ENCODE measurements around the gene PUSL1.

Gene PUSL1

GRCh38 chr1:1354271-1355247 lies 46.2 kb downstream of the PUSL1 start:
- H3K4me1 ChIP-seq (ENCODE audit: control insufficient read depth, insufficient read depth, low read length), result peaks cover 7% of the 10 kb centered on the region; the same call in 1 of the 2 replicates
- no peaks in the 10 kb centered on the region for H3K9me3 ChIP-seq (ENCODE audit: control insufficient read depth, insufficient read depth, low read depth, low read length)
- CTCF ChIA-PET, result interaction anchor here (1.1 to 2.7 kb wide), 2 partner anchors 17 to 18 kb away, joined by 3 to 15 read pairs; no protein-coding TSS in a partner anchor
- 0 out of 2 replicates have a peak, but pooled peaks have one; percentile 49 for TF ChIP-seq ZBTB7A (tag by site-specific recombination; IDR thresholded peaks at IDR 0.05; ENCODE audit: low read depth)
- peak; percentile 88 for TF ChIP-seq GLIS1 (tag by site-specific recombination; IDR thresholded peaks at IDR 0.05)
- TF ChIP-seq ZNF146 (tag by site-specific recombination; IDR thresholded peaks at IDR 0.05), result no peak
- TF ChIP-seq GLIS2 (tag by site-specific recombination; IDR thresholded peaks at IDR 0.05), result peak; percentile 45; the same call in 1 of the 2 replicates
- no peak for TF ChIP-seq YY1 (tag by site-specific recombination; IDR thresholded peaks at IDR 0.05)
- no peak for TF ChIP-seq ZNF701 (tag by site-specific recombination; IDR thresholded peaks at IDR 0.05)
- no peak for TF ChIP-seq SP7 (tag by site-specific recombination; IDR thresholded peaks at IDR 0.05)
- peak; percentile 37 for TF ChIP-seq ZBTB26 (tag by site-specific recombination; optimal IDR thresholded peaks at IDR 0.05)
- no peak for TF ChIP-seq OVOL3 (tag by site-specific recombination; IDR thresholded peaks at IDR 0.05)
- TF ChIP-seq, protein P1, sequence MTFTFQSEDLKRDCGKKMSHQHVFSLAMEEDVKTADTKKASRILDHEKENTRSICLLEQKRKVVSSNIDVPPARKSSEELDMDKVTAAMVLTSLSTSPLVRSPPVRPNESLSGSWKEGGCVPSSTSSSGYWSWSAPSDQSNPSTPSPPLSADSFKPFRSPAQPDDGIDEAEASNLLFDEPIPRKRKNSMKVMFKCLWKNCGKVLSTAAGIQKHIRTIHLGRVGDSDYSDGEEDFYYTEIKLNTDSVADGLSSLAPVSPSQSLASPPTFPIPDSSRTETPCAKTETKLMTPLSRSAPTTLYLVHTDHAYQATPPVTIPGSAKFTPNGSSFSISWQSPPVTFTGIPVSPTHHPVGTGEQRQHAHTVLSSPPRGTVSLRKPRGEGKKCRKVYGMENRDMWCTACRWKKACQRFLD (tag by site-specific recombination; IDR thresholded peaks at IDR 0.05), result no peak
- no peak for TF ChIP-seq ZNF292 (tag by site-specific recombination; IDR thresholded peaks at IDR 0.05; ENCODE audit: borderline replicate concordance, low read depth)
- TF ChIP-seq RBAK (tag by site-specific recombination; IDR thresholded peaks at IDR 0.05), result no peak
- TF ChIP-seq SP3 (tag by site-specific recombination; IDR thresholded peaks at IDR 0.05), result no peak
- 0 out of 2 replicates have a peak, but pooled peaks have one; percentile 36 for TF ChIP-seq KLF16 (tag by site-specific recombination; IDR thresholded peaks at IDR 0.05)
- TF ChIP-seq ZBTB8A (tag by site-specific recombination; IDR thresholded peaks at IDR 0.05), result peak; percentile 18
- no peak for TF ChIP-seq ZNF660 (tag by site-specific recombination; IDR thresholded peaks at IDR 0.05)
- no peak for TF ChIP-seq ZNF48 (tag by site-specific recombination; IDR thresholded peaks at IDR 0.05)
- no peak overlapping the region for H3K4me3 ChIP-seq (ENCODE audit: low read depth, low read length)
- no peak overlapping the region for H3K27ac ChIP-seq (ENCODE audit: extremely low read depth, low read depth, low read length)
- no peaks in the 10 kb centered on the region for H3K36me3 ChIP-seq (ENCODE audit: control insufficient read depth in 2 of 2, insufficient read depth in 1 of 2, low read length in 2 of 2)
- POLR2A ChIA-PET, result interaction anchor here (0.6 to 1.0 kb wide), 4 partner anchors 21 to 686 kb away, joined by 3 to 6 read pairs (median 4); partner anchors contain the start of gene AURKAIP1

- Histone ChIP-seq H3K4me3 (ENCODE audit: low read depth, low read length) (no peak overlapping the region), H3K27ac (ENCODE audit: extremely low read depth, low read depth, low read length) (no peak overlapping the region), H3K4me1 (ENCODE audit: control insufficient read depth, insufficient read depth, low read length) (peaks cover 7% of the 10 kb centered on the region; the same call in 1 of the 2 replicates), H3K36me3 (ENCODE audit: control insufficient read depth in 2 of 2, insufficient read depth in 1 of 2, low read length in 2 of 2) (no peaks in the 10 kb centered on the region), H3K9me3 (ENCODE audit: control insufficient read depth, insufficient read depth, low read depth, low read length) (no peaks in the 10 kb centered on the region)
- CTCF ChIA-PET, result interaction anchor here (1.1 kb wide), 1 partner anchor 17 kb away, joined by 3 read pairs; no protein-coding TSS in a partner anchor
- POLR2A ChIA-PET, result interaction anchor here (1.0 kb wide), 1 partner anchor 20 kb away, joined by 6 read pairs; the partner anchor contains the start of gene AURKAIP1
- peak; percentile 40 for TF ChIP-seq ZBTB26 (tag by site-specific recombination; optimal IDR thresholded peaks at IDR 0.05)
- TF ChIP-seq MYNN (tag by site-specific recombination; IDR thresholded peaks at IDR 0.05; ENCODE audit: borderline replicate concordance), result no peak
- TF ChIP-seq ZNF48 (tag by site-specific recombination; IDR thresholded peaks at IDR 0.05), result no peak
- TF ChIP-seq ZNF214 (tag by site-specific recombination; IDR thresholded peaks at IDR 0.05; ENCODE audit: borderline replicate concordance), result no peak
- TF ChIP-seq, protein P2, sequence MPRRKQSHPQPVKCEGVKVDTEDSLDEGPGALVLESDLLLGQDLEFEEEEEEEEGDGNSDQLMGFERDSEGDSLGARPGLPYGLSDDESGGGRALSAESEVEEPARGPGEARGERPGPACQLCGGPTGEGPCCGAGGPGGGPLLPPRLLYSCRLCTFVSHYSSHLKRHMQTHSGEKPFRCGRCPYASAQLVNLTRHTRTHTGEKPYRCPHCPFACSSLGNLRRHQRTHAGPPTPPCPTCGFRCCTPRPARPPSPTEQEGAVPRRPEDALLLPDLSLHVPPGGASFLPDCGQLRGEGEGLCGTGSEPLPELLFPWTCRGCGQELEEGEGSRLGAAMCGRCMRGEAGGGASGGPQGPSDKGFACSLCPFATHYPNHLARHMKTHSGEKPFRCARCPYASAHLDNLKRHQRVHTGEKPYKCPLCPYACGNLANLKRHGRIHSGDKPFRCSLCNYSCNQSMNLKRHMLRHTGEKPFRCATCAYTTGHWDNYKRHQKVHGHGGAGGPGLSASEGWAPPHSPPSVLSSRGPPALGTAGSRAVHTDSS (tag by site-specific recombination; IDR thresholded peaks at IDR 0.05), result no peak
- TF ChIP-seq ELK4 (IDR thresholded peaks at IDR 0.05; ENCODE audit: borderline replicate concordance, low read depth, low read length), result no peak
- TF ChIP-seq ZNF391 (tag by site-specific recombination; IDR thresholded peaks at IDR 0.05; ENCODE audit: borderline replicate concordance, low read depth), result no peak
- no peak for TF ChIP-seq ZNF366 (tag by site-specific recombination; conservative IDR thresholded peaks at IDR 0.05)
These were observed 47.0 kb downstream of the PUSL1 start for GRCh38 chr1:1355416-1355815.

Data from HEK293 (cell line).